Endometrial microvascular endothelial cells (primary cell): Measurements from ENCODE around the gene OPCML. TPM values are rescaled to one million over a fixed set of nuclear protein-coding genes. Genes with fewer than 3 reads are reported as not detected.

Experiments used
- in situ Hi-C: cut with HindIII; loops from 2 replicates; pipeline ENCODE4 v1.10.0; 2017; ENCODE audit warnings: low sequenced_read_pairs, low pct_unique_long_range_greater_than_20kb; ENCODE audit errors: inconsistent ontology term
- total RNA-seq: library from RNA; depleted of rRNA; stranded (reverse); fragments of >200 nt; gene quantifications from one replicate; pipeline ENCODE4 v1.2.3, GENCODE V29; 2015; ENCODE audit errors: inconsistent ontology term

Gene OPCML
- total RNA-seq, 1 donor from 2014 or later, result not detected

GRCh38 chr11:133081020-133081419 is 451.3 kb downstream of the OPCML start:
- in situ Hi-C loops, result no loop called here

- in situ Hi-C loops, result no loop called here
These were observed 453.5 kb downstream of the OPCML start for GRCh38 chr11:133078591-133079404.

GRCh38 chr11:133078012-133078411 is 454.3 kb downstream of the OPCML start:
- in situ Hi-C loops, result no loop called here

- in situ Hi-C loops, result no loop called here
These were observed 456.9 kb downstream of the OPCML start for GRCh38 chr11:133075351-133075750.

- in situ Hi-C loops, result no loop called here
These were observed 459.3 kb downstream of the OPCML start for GRCh38 chr11:133072858-133073582.

- in situ Hi-C loops, result no loop called here
These were observed 459.9 kb downstream of the OPCML start for GRCh38 chr11:133072378-133072777.

- in situ Hi-C loops, result no loop called here
These were observed 461.5 kb downstream of the OPCML start for GRCh38 chr11:133070791-133071190.

- in situ Hi-C loops, result no loop called here
These were observed 462.1 kb downstream of the OPCML start for GRCh38 chr11:133070021-133070713.

- in situ Hi-C loops, result no loop called here
These were observed 466.3 kb downstream of the OPCML start for GRCh38 chr11:133065847-133066485.

GRCh38 chr11:133064961-133065360 is 467.3 kb downstream of the OPCML start:
- in situ Hi-C loops, result no loop called here

GRCh38 chr11:133064152-133064877 is 468.0 kb downstream of the OPCML start:
- in situ Hi-C loops, result no loop called here

GRCh38 chr11:133058501-133058900 is 473.8 kb downstream of the OPCML start:
- in situ Hi-C loops, result no loop called here

GRCh38 chr11:133053124-133053776 is 479.1 kb downstream of the OPCML start:
- in situ Hi-C loops, result no loop called here

- in situ Hi-C loops, result no loop called here
These were observed 479.8 kb downstream of the OPCML start for GRCh38 chr11:133052537-133052936.

- in situ Hi-C loops, result no loop called here
These were observed 482.9 kb downstream of the OPCML start for GRCh38 chr11:133049244-133050019.

- in situ Hi-C loops, result no loop called here
These were observed 484.0 kb downstream of the OPCML start for GRCh38 chr11:133048270-133048669.

GRCh38 chr11:133047771-133048115 is 484.6 kb downstream of the OPCML start:
- in situ Hi-C loops, result no loop called here
